SU-DHL-6 (cell line): Measurements from ENCODE around the gene CBX7.

Source experiments
- H2AFZ ChIP-seq: fragments of 200-600 bp; sonication (generic); 2 replicates; pipeline ENCODE4 v1.6.1; 2014; ENCODE audit warnings: low read depth, mild to moderate bottlenecking, moderate library complexity, mixed read lengths, antibody characterized with exemption, low read length; ENCODE audit not compliant: severe bottlenecking
- H3F3A ChIP-seq: fragments of 200-600 bp; shearing (Covaris generic); 2 replicates; pipeline ENCODE4 v1.6.0; 2016; ENCODE audit warnings: antibody characterized with exemption, mild to moderate bottlenecking; ENCODE audit not compliant: insufficient read depth
- H3K27ac ChIP-seq: fragments of 200-600 bp; sonication (generic); 2 replicates; pipeline ENCODE4 v1.5.1; 2016; ENCODE audit warnings: low read depth, mild to moderate bottlenecking, low read length, moderate library complexity, mixed read lengths
- H3K27me3 ChIP-seq: fragments of 200-600 bp; sonication (generic), shearing (Covaris generic); 2 replicates; pipeline ENCODE4 v1.6.0; 2014; ENCODE audit warnings: mild to moderate bottlenecking, low read length
- H3K36me3 ChIP-seq: fragments of 200-600 bp; sonication (generic); 2 replicates; pipeline ENCODE4 v1.6.1; 2014; ENCODE audit warnings: mild to moderate bottlenecking, low read length, mixed read lengths
- H3K4me2 ChIP-seq: fragments of 300-600, 200-600 bp; shearing (Covaris generic), sonication (generic); 2 replicates; pipeline ENCODE4 v1.6.0; 2014; ENCODE audit warnings: low read length, low read depth, mild to moderate bottlenecking; ENCODE audit not compliant: poor library complexity, severe bottlenecking
- H3K4me3 ChIP-seq: fragments of 200-600 bp; sonication (generic); 2 replicates; pipeline ENCODE4 v1.5.1; 2014; ENCODE audit warnings: antibody characterized with exemption, low read length, mild to moderate bottlenecking, mixed read lengths; ENCODE audit not compliant: insufficient read depth, poor library complexity, severe bottlenecking
- H3K79me2 ChIP-seq: fragments of 200-600 bp; sonication (generic); 2 replicates; pipeline ENCODE4 v1.6.1; 2014; ENCODE audit warnings: mild to moderate bottlenecking, low read length, moderate library complexity; ENCODE audit not compliant: insufficient read depth
- H3K9ac ChIP-seq: fragments of 200-600 bp; sonication (generic); 2 replicates; pipeline ENCODE4 v1.7.0; 2014; ENCODE audit warnings: mild to moderate bottlenecking, low read length
- H3K9me2 ChIP-seq: fragments of 200-600 bp; sonication (generic); replicated peaks from 2 replicates; pipeline ENCODE4 v1.6.1; 2014; ENCODE audit warnings: low read length; ENCODE audit not compliant: insufficient read depth
- H3K9me3 ChIP-seq: fragments of 200-600 bp; sonication (generic); 2 replicates; pipeline ENCODE4 v1.6.1; 2014; ENCODE audit warnings: low read length, mixed read lengths; ENCODE audit not compliant: insufficient read depth
- H4K20me1 ChIP-seq: fragments of 200-600 bp; sonication (generic); 2 replicates; pipeline ENCODE4 v1.6.1; 2014; ENCODE audit warnings: low read depth, mild to moderate bottlenecking, antibody characterized with exemption, low read length, moderate library complexity, mixed read lengths
- CTCF ChIP-seq: fragments of 200-600 bp; sonication (generic); IDR thresholded peaks from one replicate; pipeline ENCODE4 v1.5.1; 2017; ENCODE audit warnings: antibody characterized with exemption, mild to moderate bottlenecking, low read length, moderate library complexity; ENCODE audit not compliant: insufficient read depth, poor library complexity, severe bottlenecking
- EZH2phosphoT487 ChIP-seq: fragments of 200-600 bp; sonication (generic), shearing (Covaris generic); conservative IDR thresholded peaks from 2 replicates; pipeline ENCODE4 v1.6.1; 2018; ENCODE audit warnings: mild to moderate bottlenecking, antibody characterized with exemption, low read length, moderate library complexity, mixed read lengths

The CBX7 gene

GRCh38 chr22:39133871-39134270 is 18.6 kb downstream of the CBX7 start:
- Histone ChIP-seq H3F3A (no peaks in the 10 kb centered on the region), H4K20me1 (no peaks in the 10 kb centered on the region), H3K9me2 (no peaks in the 10 kb centered on the region), H3K4me3 (no peak overlapping the region), H3K4me2 (no peak overlapping the region), H2AFZ (no peak overlapping the region), H3K27ac (no peak overlapping the region), H3K27me3 (no peaks in the 10 kb centered on the region), H3K36me3 (no peaks in the 10 kb centered on the region), H3K9me3 (no peaks in the 10 kb centered on the region), H3K9ac (no peak overlapping the region), H3K79me2 (no peaks in the 10 kb centered on the region)
- TF ChIP-seq EZH2phosphoT487 (no peak), CTCF (no peak)

GRCh38 chr22:39132871-39133524 is 19.5 kb downstream of the CBX7 start:
- H4K20me1 ChIP-seq, result no peaks in the 10 kb centered on the region
- TF ChIP-seq CTCF (no peak), EZH2phosphoT487 (no peak)
- no peaks in the 10 kb centered on the region for H3K9me3 ChIP-seq
- no peaks in the 10 kb centered on the region for H3K36me3 ChIP-seq
- no peaks in the 10 kb centered on the region for H3K79me2 ChIP-seq
- no peak overlapping the region for H3K27ac ChIP-seq
- H3K9ac ChIP-seq, result no peak overlapping the region
- no peak overlapping the region for H2AFZ ChIP-seq
- H3K4me2 ChIP-seq, result no peak overlapping the region
- no peaks in the 10 kb centered on the region for H3K27me3 ChIP-seq
- no peak overlapping the region for H3K4me3 ChIP-seq
- H3K9me2 ChIP-seq, result no peaks in the 10 kb centered on the region
- H3F3A ChIP-seq, result no peaks in the 10 kb centered on the region

GRCh38 chr22:39132281-39132680 is 20.2 kb downstream of the CBX7 start:
- no peaks in the 10 kb centered on the region for H3K36me3 ChIP-seq
- no peak overlapping the region for H3K9ac ChIP-seq
- TF ChIP-seq CTCF (no peak), EZH2phosphoT487 (no peak)
- no peaks in the 10 kb centered on the region for H4K20me1 ChIP-seq
- no peak overlapping the region for H2AFZ ChIP-seq
- H3F3A ChIP-seq, result no peaks in the 10 kb centered on the region
- H3K27me3 ChIP-seq, result no peaks in the 10 kb centered on the region
- no peaks in the 10 kb centered on the region for H3K9me2 ChIP-seq
- H3K27ac ChIP-seq, result no peak overlapping the region
- H3K79me2 ChIP-seq, result no peaks in the 10 kb centered on the region
- no peaks in the 10 kb centered on the region for H3K9me3 ChIP-seq
- no peak overlapping the region for H3K4me2 ChIP-seq
- no peak overlapping the region for H3K4me3 ChIP-seq
